ENCODE data around the gene TIMM22.
"Not testable (repeated sequence)": the region's sequence is repeated elsewhere in the genome, so short reads cannot be mapped to it uniquely, and the experiment has no call there.

GRCh38 chr17:1044387-1045009, 47.6 kb downstream of the TIMM22 start:
- not testable (repeated sequence) for TF ChIP-seq CTCF (IDR thresholded peaks at IDR 0.05; ENCODE audit: low read depth, low read length, poor library complexity, severe bottlenecking); EZH2phosphoT487 (IDR thresholded peaks at IDR 0.05; ENCODE audit: borderline replicate concordance, low read length)
